GM10248 (cell line): ENCODE data around the gene FAM114A2.
A peak's percentile ranks its signal among the peaks of the same experiment; 100 is the strongest.
"Not testable (repeated sequence)": the region's sequence is repeated elsewhere in the genome, so short reads cannot be mapped to it uniquely, and the experiment has no call there.

Experiments used
- CTCF ChIA-PET: fragments of 300-600 bp; sonication (Branson Sonifier 250); formaldehyde crosslinking; extraction: SDS; loops from one replicate; lab custom pipeline; 2021; ENCODE audit warnings: antibody characterized with exemption; lab: Yijun Ruan, JAX
- POLR2A ChIA-PET: fragments of 350-650 bp; sonication (Branson Sonifier 250); formaldehyde crosslinking; extraction: SDS; loops from one replicate; lab custom pipeline; 2020; ENCODE audit warnings: antibody characterized with exemption; lab: Yijun Ruan, JAX
- DNase-seq: peaks from one replicate; pipeline ENCODE4 v3.0.0; 2012; ENCODE audit errors: extremely low spot score
- CTCF ChIP-seq: IDR thresholded peaks from 2 replicates; pipeline ENCODE4 v1.5.1; 2012; ENCODE audit warnings: mild to moderate bottlenecking, low read depth; ENCODE audit errors: extremely low read depth, missing control alignments, control extremely low read depth

FAM114A2 gene

GRCh38 chr5:154078272-154078671 lies 39.6 kb upstream of the FAM114A2 start:
- ChIA-PET POLR2A (no interaction called here), CTCF (interaction anchor here (1.0 to 1.7 kb wide), 6 partner anchors 11 to 389 kb away, joined by 3 to 4 read pairs (median 3); no protein-coding TSS in a partner anchor)

GRCh38 chr5:154077696-154078095 lies 39.0 kb upstream of the FAM114A2 start:
- no peak for TF ChIP-seq CTCF
- ChIA-PET POLR2A (no interaction called here), CTCF (interaction anchor here (1.0 to 1.7 kb wide), 6 partner anchors 10 to 389 kb away, joined by 3 to 4 read pairs (median 3); no protein-coding TSS in a partner anchor)
- DNase-seq, result no peak

More at GRCh38 chr5:154078272-154078671, 39.6 kb upstream of the FAM114A2 start:
- no peak for TF ChIP-seq CTCF
- no peak for DNase-seq

- TF ChIP-seq CTCF, result no peak
- POLR2A ChIA-PET, result no interaction called here
- CTCF ChIA-PET, result interaction anchor here (0.9 to 1.7 kb wide), 6 partner anchors 10 to 328 kb away, joined by 3 to 9 read pairs (median 4); no protein-coding TSS in a partner anchor
- no peak for DNase-seq
These were observed 37.7 kb upstream of the FAM114A2 start for GRCh38 chr5:154076240-154076922.

- TF ChIP-seq CTCF, result peak; percentile 88
- ChIA-PET CTCF (interaction anchor here (0.6 to 4.0 kb wide), 73 partner anchors 12 to 570 kb away, joined by 3 to 80 read pairs (median 5); partner anchors contain the start of genes FAM114A2, GALNT10 and MFAP3), POLR2A (interaction anchor here (0.7 kb wide), 1 partner anchor 333 kb away, joined by 6 read pairs; no protein-coding TSS in a partner anchor)
- peak; percentile 86 for DNase-seq
These were observed 33.9 kb upstream of the FAM114A2 start for GRCh38 chr5:154072414-154073171.

GRCh38 chr5:154071799-154072413 lies 33.2 kb upstream of the FAM114A2 start:
- DNase-seq, result no peak
- TF ChIP-seq CTCF, result no peak
- POLR2A ChIA-PET, result no interaction called here
- CTCF ChIA-PET, result interaction anchor here (0.6 to 4.0 kb wide), 70 partner anchors 11 to 571 kb away, joined by 3 to 80 read pairs (median 5); partner anchors contain the start of genes FAM114A2, GALNT10 and MFAP3

- CTCF ChIA-PET, result interaction anchor here (0.7 to 4.5 kb wide), 11 partner anchors 11 to 399 kb away, joined by 3 to 32 read pairs (median 6); no protein-coding TSS in a partner anchor
- DNase-seq, POLR2A ChIA-PET: not testable (repeated sequence)
These were observed 31.1 kb upstream of the FAM114A2 start for GRCh38 chr5:154069854-154070253.
